PC-3 (cell line): ENCODE measurements around the gene TOLLIP. TPM values are rescaled to one million over a fixed set of nuclear protein-coding genes. Genes with fewer than 3 reads are reported as not detected.
"Not testable (repeated sequence)": the region's sequence is repeated elsewhere in the genome, so short reads cannot be mapped to it uniquely, and the experiment has no call there.

ENCODE experiments used
- ATAC-seq: fragments of 200-7000 bp; cut with Tn5 transposase; 2 replicates; pipeline ENCODE4 v1.9.1; 2020; ENCODE audit warnings: mild to moderate bottlenecking, moderate library complexity
- BruUV-seq: library from RNA; stranded (reverse); fragments of 400-500 nt; replicated peaks from 2 replicates; lab custom pipeline; 2021; lab: Mats Ljungman, UMichigan
- CTCF ChIA-PET: fragments of 300-600 bp; sonication (Branson Sonifier 250); formaldehyde crosslinking; loops from one replicate; lab custom pipeline; 2022; ENCODE audit warnings: antibody characterized with exemption; lab: Charles Lee
- POLR2A ChIA-PET: fragments of 300-600 bp; sonication (Branson Sonifier 250); formaldehyde crosslinking; loops from one replicate; lab custom pipeline; 2022; ENCODE audit warnings: antibody characterized with exemption; ENCODE audit not compliant: unreplicated experiment; lab: Charles Lee
- DNase-seq: peaks from one replicate; pipeline ENCODE4 v3.0.0-alpha.2; 2015
- H2AFZ ChIP-seq: fragments of 300-600 bp; sonication (generic); 2 replicates; pipeline ENCODE4 v1.6.0; 2016; ENCODE audit warnings: antibody characterized with exemption, low read length
- H3F3A ChIP-seq: fragments of 300-600 bp; sonication (generic); one replicate; pipeline ENCODE4 v1.6.0; 2017; ENCODE audit warnings: antibody characterized with exemption, low read length, control low read depth, mild to moderate bottlenecking; ENCODE audit not compliant: unreplicated experiment
- H3K27ac ChIP-seq: fragments of 300-600 bp; sonication (generic); 2 replicates; pipeline ENCODE4 v1.5.1; 2016; ENCODE audit warnings: mild to moderate bottlenecking, low read length
- H3K27me3 ChIP-seq: fragments of 300-600 bp; sonication (generic); 2 replicates; pipeline ENCODE4 v1.6.1; 2016; ENCODE audit warnings: low read length, mixed read lengths
- H3K36me3 ChIP-seq: fragments of 300-600 bp; sonication (generic); 2 replicates; pipeline ENCODE4 v1.6.1; 2016; ENCODE audit warnings: low read depth, mixed run types, low read length, mixed read lengths
- H3K4me1 ChIP-seq: fragments of 300-600 bp; sonication (generic); 2 replicates; pipeline ENCODE4 v1.5.1; 2016; ENCODE audit warnings: low read length; ENCODE audit not compliant: insufficient read depth
- H3K4me2 ChIP-seq: fragments of 300-600 bp; sonication (generic); 2 replicates; pipeline ENCODE4 v1.6.0; 2016; ENCODE audit warnings: low read length
- H3K4me3 ChIP-seq: fragments of 300-600 bp; sonication (generic); 2 replicates; pipeline ENCODE4 v1.5.1; 2016; ENCODE audit warnings: mild to moderate bottlenecking, low read length, mixed read lengths
- H3K79me2 ChIP-seq: fragments of 300-600 bp; sonication (generic); 2 replicates; pipeline ENCODE4 v1.6.1; 2017; ENCODE audit warnings: low read length, mixed read lengths
- H3K9ac ChIP-seq: fragments of 300-600 bp; sonication (generic); 2 replicates; pipeline ENCODE4 v1.6.0; 2016; ENCODE audit warnings: mild to moderate bottlenecking, low read length
- H3K9me2 ChIP-seq: fragments of 300-600 bp; sonication (generic); replicated peaks from 2 replicates; pipeline ENCODE4 v1.6.1; 2016; ENCODE audit warnings: mixed run types, low read length, mixed read lengths
- H3K9me3 ChIP-seq: fragments of 300-600 bp; sonication (generic); 2 replicates; pipeline ENCODE4 v1.6.1; 2016; ENCODE audit warnings: low read length, mixed read lengths
- H4K20me1 ChIP-seq: fragments of 300-600 bp; sonication (generic); 2 replicates; pipeline ENCODE4 v1.6.1; 2016; ENCODE audit warnings: low read length, mixed read lengths
- EZH2 ChIP-seq: fragments of 300-600 bp; sonication (generic); IDR thresholded peaks from one replicate; pipeline ENCODE4 v1.6.1; 2017; ENCODE audit warnings: antibody characterized with exemption, mild to moderate bottlenecking, low read length; ENCODE audit not compliant: unreplicated experiment
- EZH2phosphoT487 ChIP-seq: fragments of 300-600 bp; sonication (generic); IDR thresholded peaks from 2 replicates; pipeline ENCODE4 v1.6.1; 2018; ENCODE audit warnings: mild to moderate bottlenecking, antibody characterized with exemption, low read length, borderline replicate concordance
- intact Hi-C: fragments of 100-400 bp; cut with micrococcal nuclease; formaldehyde crosslinking; loops from 2 replicates; pipeline ENCODE4 v1.9.0; 2023
- total RNA-seq: library from RNA; depleted of rRNA; stranded (reverse); fragments of >200 nt; gene quantifications from 2 replicates; pipeline ENCODE4 v1.2.3, GENCODE V29; 2014
- TF ChIP-seq, protein P1 (sequence below): fragments of 300-600 bp; sonication (generic); conservative IDR thresholded peaks from 2 replicates; pipeline ENCODE4 v1.5.1; 2017; ENCODE audit warnings: antibody characterized with exemption, low read depth, mild to moderate bottlenecking, low read length

Gene TOLLIP
- total RNA-seq, 1 experiment from 2014 or later: 43.2 TPM

DNA sequence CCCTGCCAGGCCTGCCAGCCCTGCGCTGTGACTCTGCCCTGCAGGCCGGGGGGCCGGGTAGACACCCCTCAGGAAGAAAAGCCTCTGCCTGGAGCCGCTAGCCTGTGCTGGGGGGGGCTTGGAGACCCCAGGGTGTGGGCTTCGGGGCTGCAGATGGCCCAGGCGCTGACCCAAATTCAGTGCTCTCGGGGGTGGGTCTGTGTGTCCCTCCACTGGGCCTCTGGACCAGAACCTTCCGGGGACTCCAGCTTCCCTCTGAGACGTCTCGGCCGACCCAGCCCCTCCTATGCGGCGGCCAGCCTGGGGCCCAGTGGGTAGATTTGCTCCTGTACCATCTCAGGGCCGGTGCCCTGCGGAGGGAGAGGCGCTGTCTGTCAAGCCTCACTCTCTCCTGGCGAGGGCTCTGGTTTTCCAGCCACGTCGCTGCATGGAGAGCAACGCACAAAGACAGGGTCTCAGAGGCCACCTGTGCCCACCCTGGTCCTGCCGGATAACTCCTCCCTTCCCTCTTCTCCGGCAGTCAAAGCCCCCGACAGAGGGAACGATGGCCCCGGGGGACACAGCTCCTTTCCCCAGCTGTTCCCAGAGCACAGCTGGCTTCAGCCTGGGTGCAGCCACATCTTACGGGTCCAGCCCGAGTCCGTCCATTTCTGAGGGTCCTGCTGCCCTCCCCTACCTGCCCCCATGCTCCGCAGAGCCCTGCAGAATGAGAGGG is 40.1 kb upstream of the TOLLIP start:
- no peak for TF ChIP-seq EZH2phosphoT487
- TF ChIP-seq, protein P1, sequence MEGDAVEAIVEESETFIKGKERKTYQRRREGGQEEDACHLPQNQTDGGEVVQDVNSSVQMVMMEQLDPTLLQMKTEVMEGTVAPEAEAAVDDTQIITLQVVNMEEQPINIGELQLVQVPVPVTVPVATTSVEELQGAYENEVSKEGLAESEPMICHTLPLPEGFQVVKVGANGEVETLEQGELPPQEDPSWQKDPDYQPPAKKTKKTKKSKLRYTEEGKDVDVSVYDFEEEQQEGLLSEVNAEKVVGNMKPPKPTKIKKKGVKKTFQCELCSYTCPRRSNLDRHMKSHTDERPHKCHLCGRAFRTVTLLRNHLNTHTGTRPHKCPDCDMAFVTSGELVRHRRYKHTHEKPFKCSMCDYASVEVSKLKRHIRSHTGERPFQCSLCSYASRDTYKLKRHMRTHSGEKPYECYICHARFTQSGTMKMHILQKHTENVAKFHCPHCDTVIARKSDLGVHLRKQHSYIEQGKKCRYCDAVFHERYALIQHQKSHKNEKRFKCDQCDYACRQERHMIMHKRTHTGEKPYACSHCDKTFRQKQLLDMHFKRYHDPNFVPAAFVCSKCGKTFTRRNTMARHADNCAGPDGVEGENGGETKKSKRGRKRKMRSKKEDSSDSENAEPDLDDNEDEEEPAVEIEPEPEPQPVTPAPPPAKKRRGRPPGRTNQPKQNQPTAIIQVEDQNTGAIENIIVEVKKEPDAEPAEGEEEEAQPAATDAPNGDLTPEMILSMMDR: no peak
- no peak for TF ChIP-seq EZH2
- DNase-seq (no peak), ATAC-seq (no peak)
- intact Hi-C loops: no loop called here
- Histone ChIP-seq H3K9me2 (no peaks in the 10 kb centered on the region), H3K27me3 (peaks cover 11% of the 10 kb centered on the region; the same call in 1 of the 2 replicates), H3K9me3 (no peaks in the 10 kb centered on the region), H4K20me1 (no peaks in the 10 kb centered on the region), H3K9ac (no peak overlapping the region), H3K27ac (no peak overlapping the region), H3K4me1 (no peaks in the 10 kb centered on the region), H3K4me3 (no peak overlapping the region), H3K4me2 (no peak overlapping the region), H3F3A (no peaks in the 10 kb centered on the region), H3K36me3 (no peaks in the 10 kb centered on the region), H3K79me2 (no peaks in the 10 kb centered on the region), H2AFZ (no peak overlapping the region)
- CTCF ChIA-PET: no interaction called here
- POLR2A ChIA-PET: no interaction called here
- no TSS peak for BruUV-seq

DNA sequence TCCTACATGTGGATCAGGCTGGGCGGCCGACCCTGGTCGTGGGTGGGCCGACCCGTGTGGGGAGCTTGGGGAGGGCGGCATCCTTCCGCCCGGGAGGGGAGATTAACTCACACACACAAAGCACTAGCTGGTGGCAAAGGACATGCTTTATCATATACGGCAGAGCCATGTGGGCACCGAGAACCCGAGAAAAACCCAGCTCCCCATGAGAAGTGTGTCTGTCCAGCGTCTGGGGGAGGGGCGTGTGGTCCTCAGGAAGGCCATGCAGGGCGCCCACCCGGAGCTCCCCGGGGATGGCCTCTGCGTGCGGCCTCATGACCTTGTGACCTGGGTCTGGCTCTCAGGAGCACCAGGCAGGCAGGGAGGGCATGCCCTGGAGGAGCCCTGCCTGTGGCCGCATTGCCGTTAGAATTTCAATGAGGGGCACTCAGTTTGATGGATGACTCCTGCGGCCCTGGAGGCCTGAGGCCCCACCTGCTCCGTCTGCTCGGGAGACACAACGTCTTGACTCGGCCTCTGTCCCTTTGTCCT is 39.4 kb upstream of the TOLLIP start:
- Histone ChIP-seq H3K36me3 (no peaks in the 10 kb centered on the region), H3K9me3 (no peaks in the 10 kb centered on the region), H4K20me1 (no peaks in the 10 kb centered on the region), H3K79me2 (no peaks in the 10 kb centered on the region), H3F3A (no peaks in the 10 kb centered on the region), H3K27ac (no peak overlapping the region), H2AFZ (no peak overlapping the region), H3K4me2 (no peak overlapping the region), H3K27me3 (peaks cover 6% of the 10 kb centered on the region; the same call in 1 of the 2 replicates), H3K4me1 (no peaks in the 10 kb centered on the region), H3K9me2 (no peaks in the 10 kb centered on the region), H3K4me3 (no peak overlapping the region), H3K9ac (no peak overlapping the region)
- intact Hi-C loops: no loop called here
- no TSS peak for BruUV-seq
- TF ChIP-seq EZH2 (no peak), EZH2phosphoT487 (no peak)
- TF ChIP-seq, protein P1: no peak
- ChIA-PET CTCF (no interaction called here), POLR2A (no interaction called here)
- ATAC-seq (no peak), DNase-seq (no peak)

DNA sequence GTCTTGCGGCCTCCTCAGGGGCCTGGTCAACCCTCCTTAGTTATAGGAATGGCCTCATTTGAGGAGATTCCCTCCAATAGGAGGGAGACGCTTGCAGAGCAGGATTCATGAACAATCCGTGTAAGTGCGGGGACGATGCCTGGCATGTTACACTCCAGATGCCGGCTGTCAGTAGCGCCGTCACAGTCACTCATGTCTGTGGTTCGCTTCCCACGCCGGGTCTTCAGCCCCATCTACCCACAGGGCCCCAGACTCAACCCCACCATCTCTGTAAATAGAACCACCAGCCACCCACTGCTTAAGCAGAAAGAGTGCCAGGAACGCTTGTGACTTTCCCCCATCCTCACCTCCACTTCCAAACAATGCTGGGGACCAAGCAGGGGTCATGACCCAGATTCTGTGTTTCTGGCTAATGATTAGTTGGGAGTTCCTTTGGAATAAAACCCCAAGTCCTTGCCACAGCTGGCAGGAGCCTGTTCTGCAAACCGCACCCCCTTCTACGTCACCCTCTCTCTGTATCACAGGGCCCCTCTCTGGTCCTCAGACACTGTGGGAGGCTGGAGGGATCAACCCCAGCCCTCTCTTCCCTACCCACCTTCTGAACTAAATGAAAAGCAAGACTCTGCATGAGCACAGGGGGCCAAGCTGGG is 38.8 kb upstream of the TOLLIP start:
- DNase-seq (no peak), ATAC-seq (no peak)
- H4K20me1 ChIP-seq: no peaks in the 10 kb centered on the region
- no peaks in the 10 kb centered on the region for H3K4me1 ChIP-seq
- H3K36me3 ChIP-seq: no peaks in the 10 kb centered on the region
- no TSS peak for BruUV-seq
- no peak overlapping the region for H3K27ac ChIP-seq
- no peak overlapping the region for H3K9ac ChIP-seq
- 0 out of 2 replicates have a peak, but pooled peaks cover under 1% of the 10 kb centered on the region for H3K27me3 ChIP-seq
- intact Hi-C loops: no loop called here
- H2AFZ ChIP-seq: no peak overlapping the region
- no peaks in the 10 kb centered on the region for H3K9me3 ChIP-seq
- POLR2A ChIA-PET: no interaction called here
- H3F3A ChIP-seq: no peaks in the 10 kb centered on the region
- TF ChIP-seq, protein P1: no peak
- TF ChIP-seq EZH2phosphoT487 (no peak), EZH2 (no peak)
- H3K9me2 ChIP-seq: no peaks in the 10 kb centered on the region
- H3K4me3 ChIP-seq: no peak overlapping the region
- no peaks in the 10 kb centered on the region for H3K79me2 ChIP-seq
- CTCF ChIA-PET: no interaction called here
- no peak overlapping the region for H3K4me2 ChIP-seq

DNA sequence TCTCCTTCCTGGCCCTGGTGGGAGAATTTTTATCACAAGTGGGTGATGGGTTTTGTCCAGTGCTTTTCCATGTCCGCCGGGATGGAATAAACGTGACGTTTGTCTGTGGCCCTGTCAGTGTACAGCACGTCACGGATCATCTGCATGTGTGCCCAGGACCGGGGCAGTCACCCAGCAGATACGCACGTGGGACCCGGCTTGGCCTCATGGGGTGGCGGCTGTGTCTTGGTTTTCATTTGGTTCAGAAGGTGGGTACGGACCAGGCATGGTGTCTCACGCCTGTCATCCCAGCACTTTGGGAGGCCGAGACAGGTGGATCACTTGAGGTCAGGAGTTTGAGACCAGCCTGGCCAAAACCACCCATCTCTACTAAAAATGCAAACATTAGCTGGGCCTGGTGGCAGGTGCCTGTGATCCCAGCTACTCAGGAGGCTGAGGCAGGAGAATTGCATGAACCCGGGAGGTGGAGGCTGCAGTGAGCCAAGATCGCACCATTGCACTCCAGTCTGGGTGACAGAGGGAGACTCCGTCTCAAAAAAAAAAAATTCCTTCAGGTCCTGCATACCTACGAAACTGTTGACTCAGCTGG is 38.1 kb upstream of the TOLLIP start:
- H3K27me3 ChIP-seq, H4K20me1 ChIP-seq, H3K4me3 ChIP-seq, H3K9me2 ChIP-seq, H3K79me2 ChIP-seq, H3K4me1 ChIP-seq, H3K36me3 ChIP-seq, H3K9ac ChIP-seq, H3F3A ChIP-seq, ATAC-seq, POLR2A ChIA-PET, BruUV-seq, CTCF ChIA-PET, DNase-seq, H3K27ac ChIP-seq, H2AFZ ChIP-seq, H3K4me2 ChIP-seq, H3K9me3 ChIP-seq, intact Hi-C loops: not testable (repeated sequence)
